ENCODE measurements around the gene EGFR.

DNA sequence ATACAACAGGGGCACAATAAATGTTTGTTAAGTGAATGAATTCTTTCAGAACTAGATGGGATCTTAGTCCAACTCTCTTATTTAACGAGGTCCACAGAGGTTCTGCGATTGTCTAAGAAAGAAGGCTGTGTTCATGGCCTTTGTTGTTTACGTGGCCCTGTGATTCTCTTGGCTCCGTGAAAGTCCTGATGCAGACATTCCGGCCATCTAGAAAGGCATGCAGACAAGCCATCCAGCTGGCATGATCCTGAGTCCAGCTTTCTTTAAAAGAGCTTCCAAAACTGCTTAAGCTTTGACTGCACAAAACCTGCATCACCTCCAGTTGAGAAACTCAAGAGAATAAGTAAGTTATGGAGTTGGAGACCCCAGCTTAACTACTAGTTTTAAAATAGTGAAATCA is 26.0 kb downstream of the EGFR start:
- TF ChIP-seq, protein P1, sequence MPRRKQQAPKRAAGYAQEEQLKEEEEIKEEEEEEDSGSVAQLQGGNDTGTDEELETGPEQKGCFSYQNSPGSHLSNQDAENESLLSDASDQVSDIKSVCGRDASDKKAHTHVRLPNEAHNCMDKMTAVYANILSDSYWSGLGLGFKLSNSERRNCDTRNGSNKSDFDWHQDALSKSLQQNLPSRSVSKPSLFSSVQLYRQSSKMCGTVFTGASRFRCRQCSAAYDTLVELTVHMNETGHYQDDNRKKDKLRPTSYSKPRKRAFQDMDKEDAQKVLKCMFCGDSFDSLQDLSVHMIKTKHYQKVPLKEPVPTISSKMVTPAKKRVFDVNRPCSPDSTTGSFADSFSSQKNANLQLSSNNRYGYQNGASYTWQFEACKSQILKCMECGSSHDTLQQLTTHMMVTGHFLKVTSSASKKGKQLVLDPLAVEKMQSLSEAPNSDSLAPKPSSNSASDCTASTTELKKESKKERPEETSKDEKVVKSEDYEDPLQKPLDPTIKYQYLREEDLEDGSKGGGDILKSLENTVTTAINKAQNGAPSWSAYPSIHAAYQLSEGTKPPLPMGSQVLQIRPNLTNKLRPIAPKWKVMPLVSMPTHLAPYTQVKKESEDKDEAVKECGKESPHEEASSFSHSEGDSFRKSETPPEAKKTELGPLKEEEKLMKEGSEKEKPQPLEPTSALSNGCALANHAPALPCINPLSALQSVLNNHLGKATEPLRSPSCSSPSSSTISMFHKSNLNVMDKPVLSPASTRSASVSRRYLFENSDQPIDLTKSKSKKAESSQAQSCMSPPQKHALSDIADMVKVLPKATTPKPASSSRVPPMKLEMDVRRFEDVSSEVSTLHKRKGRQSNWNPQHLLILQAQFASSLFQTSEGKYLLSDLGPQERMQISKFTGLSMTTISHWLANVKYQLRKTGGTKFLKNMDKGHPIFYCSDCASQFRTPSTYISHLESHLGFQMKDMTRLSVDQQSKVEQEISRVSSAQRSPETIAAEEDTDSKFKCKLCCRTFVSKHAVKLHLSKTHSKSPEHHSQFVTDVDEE (CRISPR knock-in tag; IDR thresholded peaks at IDR 0.05) = no peak
- no peak for TF ChIP-seq PATZ1 (CRISPR knock-in tag; IDR thresholded peaks at IDR 0.05; ENCODE audit: borderline replicate concordance)
- TF ChIP-seq ARNTL (CRISPR knock-in tag; IDR thresholded peaks at IDR 0.05; ENCODE audit: borderline replicate concordance, low read depth) = no peak
- no peak for TF ChIP-seq ISL1 (CRISPR knock-in tag; IDR thresholded peaks at IDR 0.05)
- no peak for TF ChIP-seq ZC3H10 (CRISPR knock-in tag; IDR thresholded peaks at IDR 0.05)
- TF ChIP-seq CREB5 (CRISPR knock-in tag; IDR thresholded peaks at IDR 0.05; ENCODE audit: low read depth) = no peak
- no peak for TF ChIP-seq SNAI2 (CRISPR knock-in tag; IDR thresholded peaks at IDR 0.05)
- TF ChIP-seq OSR1 (CRISPR knock-in tag; IDR thresholded peaks at IDR 0.05) = no peak
- no peak for TF ChIP-seq ESRRG (CRISPR knock-in tag; IDR thresholded peaks at IDR 0.05)
- TF ChIP-seq RARB (CRISPR knock-in tag; IDR thresholded peaks at IDR 0.05) = no peak
- no peak for TF ChIP-seq BACH2 (CRISPR knock-in tag; IDR thresholded peaks at IDR 0.05; ENCODE audit: borderline replicate concordance)
- no peak for TF ChIP-seq ZNF70 (CRISPR knock-in tag; IDR thresholded peaks at IDR 0.05)

Data from SK-N-SH treated with all-trans-retinoic acid at 6 μM for 48 hours (cell line).